ENCODE data around the gene CHDH.

GRCh38 chr3:53815067-53815466 lies 31.2 kb downstream of the CHDH start:
- no peak for TF ChIP-seq POLR2A (IDR thresholded peaks at IDR 0.05; ENCODE audit: low read length)
- no peak for TF ChIP-seq GATA1 (IDR thresholded peaks at IDR 0.05; ENCODE audit: low read depth, low read length)
